ENCODE data around the gene HELT. TPM values are rescaled to one million over a fixed set of nuclear protein-coding genes. Genes with fewer than 3 reads are reported as not detected.

HELT gene
- polyA plus RNA-seq, 3 donors, result not detected

DNA sequence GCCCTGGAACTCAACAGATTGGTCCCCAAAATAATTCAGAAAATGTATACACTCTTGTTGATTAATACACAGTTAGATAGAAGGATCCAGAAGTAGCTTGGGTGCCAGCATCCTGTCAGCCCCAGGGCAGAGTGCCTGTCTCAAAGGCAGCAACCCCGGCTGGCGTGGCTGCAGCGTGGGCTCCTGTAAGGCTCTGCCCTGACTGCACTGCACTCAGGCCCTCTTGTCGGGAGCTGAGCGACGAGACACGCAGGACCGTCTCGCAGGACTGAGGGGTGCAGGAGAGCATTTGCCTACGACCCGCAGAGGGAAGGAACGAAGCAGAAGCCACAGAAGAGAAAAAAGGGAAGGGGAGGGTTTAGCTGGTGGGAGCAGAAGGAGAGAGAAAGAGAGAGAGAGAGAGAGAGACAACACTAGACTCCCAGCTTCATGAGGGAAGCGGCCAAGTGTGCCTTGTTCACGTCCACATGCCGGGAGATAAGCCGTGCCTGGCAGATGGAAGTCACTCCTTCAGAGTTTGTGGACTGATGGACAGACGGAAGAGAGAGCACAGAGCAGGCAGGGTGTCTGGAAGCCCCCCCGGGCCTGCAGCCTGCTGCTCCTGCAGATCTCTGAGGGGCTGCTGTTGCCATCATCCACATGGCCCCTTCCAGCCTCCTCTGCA lies 38.7 kb upstream of the HELT start:
- WGBS (ENCODE audit: insufficient coverage), result 67% methylated on average over 18 of the region's 18 CpGs
- Histone ChIP-seq H4K20me1 (ENCODE audit: insufficient read depth, low read length) (no peaks in the 10 kb centered on the region), H3K79me2 (ENCODE audit: insufficient read depth, low read length) (no peaks in the 10 kb centered on the region), H3K4me3 (replicated peaks in 1 of 3; ENCODE audit: low read depth in 2 of 3, low read length in 3 of 3) (no peak overlapping the region), H3K27ac (ENCODE audit: low read depth in 1 of 2, low read length in 2 of 2) (no peak overlapping the region), H3K27me3 (ENCODE audit: control insufficient read depth in 2 of 2, insufficient read depth in 2 of 2, low read length in 2 of 2) (no peaks in the 10 kb centered on the region), H3K4me1 (ENCODE audit: control insufficient read depth in 1 of 2, insufficient read depth in 2 of 2, low read length in 2 of 2) (peaks cover 13 to 19% of the 10 kb centered on the region in 2 donors), H3K4me2 (replicated peaks; ENCODE audit: extremely low read depth, low read length, poor library complexity, severe bottlenecking) (no peak overlapping the region), H3K9ac (ENCODE audit: insufficient read depth, low read length, poor library complexity, severe bottlenecking) (no peak overlapping the region), H3K36me3 (replicated peaks in 1 of 2; ENCODE audit: control insufficient read depth in 1 of 2, insufficient read depth in 2 of 2, low read length in 2 of 2) (no peaks in the 10 kb centered on the region), H3K9me3 (replicated peaks in 1 of 2; ENCODE audit: control insufficient read depth in 1 of 2, insufficient read depth in 1 of 2, low read length in 2 of 2) (no peaks in the 10 kb centered on the region), H2AFZ (ENCODE audit: insufficient read depth, low read depth, low read length, poor library complexity, severe bottlenecking) (peak overlapping the region; percentile 22)
- Mint-ChIP-seq H3K4me1 (peaks cover 17% of the 10 kb centered on the region), H3K4me3 (peak overlapping the region in 1 of 2 donors; percentile 65), H3K27ac (peak overlapping the region in 3 of 7 donors; percentile 40 to 52 (median 43)), H3K9me3 (peaks cover 0 to 3% (median 0%) of the 10 kb centered on the region in 7 donors), H3K36me3 (no peaks in the 10 kb centered on the region), H3K27me3 (ENCODE audit: low read depth in 3 of 3) (peaks cover 3 to 13% (median 9%) of the 10 kb centered on the region in 3 donors)
- intact Hi-C loops (cut with micrococcal nuclease), result no loop called here
- TF ChIP-seq, protein P1, sequence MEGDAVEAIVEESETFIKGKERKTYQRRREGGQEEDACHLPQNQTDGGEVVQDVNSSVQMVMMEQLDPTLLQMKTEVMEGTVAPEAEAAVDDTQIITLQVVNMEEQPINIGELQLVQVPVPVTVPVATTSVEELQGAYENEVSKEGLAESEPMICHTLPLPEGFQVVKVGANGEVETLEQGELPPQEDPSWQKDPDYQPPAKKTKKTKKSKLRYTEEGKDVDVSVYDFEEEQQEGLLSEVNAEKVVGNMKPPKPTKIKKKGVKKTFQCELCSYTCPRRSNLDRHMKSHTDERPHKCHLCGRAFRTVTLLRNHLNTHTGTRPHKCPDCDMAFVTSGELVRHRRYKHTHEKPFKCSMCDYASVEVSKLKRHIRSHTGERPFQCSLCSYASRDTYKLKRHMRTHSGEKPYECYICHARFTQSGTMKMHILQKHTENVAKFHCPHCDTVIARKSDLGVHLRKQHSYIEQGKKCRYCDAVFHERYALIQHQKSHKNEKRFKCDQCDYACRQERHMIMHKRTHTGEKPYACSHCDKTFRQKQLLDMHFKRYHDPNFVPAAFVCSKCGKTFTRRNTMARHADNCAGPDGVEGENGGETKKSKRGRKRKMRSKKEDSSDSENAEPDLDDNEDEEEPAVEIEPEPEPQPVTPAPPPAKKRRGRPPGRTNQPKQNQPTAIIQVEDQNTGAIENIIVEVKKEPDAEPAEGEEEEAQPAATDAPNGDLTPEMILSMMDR (IDR thresholded peaks at IDR 0.05), result no peak
- DNase-seq, result no peak

DNA sequence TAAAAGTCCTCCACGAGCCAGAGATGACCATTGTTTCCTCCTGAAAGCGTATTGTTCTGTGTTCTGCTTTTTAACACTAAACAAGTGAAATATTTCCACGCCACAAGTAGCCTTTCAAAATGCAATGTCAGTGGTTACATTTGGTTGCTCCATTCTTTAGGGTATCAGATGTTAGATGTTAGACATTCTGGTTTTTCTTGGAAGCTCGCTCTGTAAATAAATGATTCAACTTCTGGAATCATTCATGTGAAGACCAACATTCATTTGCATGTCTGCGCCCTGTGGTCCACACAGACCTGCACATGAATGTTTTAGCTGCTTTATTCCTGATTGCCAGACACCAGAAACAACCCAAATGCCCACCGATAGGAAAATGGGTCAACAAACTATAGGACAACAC lies 38.0 kb upstream of the HELT start:
- H3K79me2 ChIP-seq (ENCODE audit: insufficient read depth, low read length), result no peaks in the 10 kb centered on the region

More for the DNA sequence above, 38.0 kb upstream of the HELT start:
- H3K4me3 ChIP-seq (replicated peaks in 1 of 3; ENCODE audit: low read depth in 2 of 3, low read length in 3 of 3), result no peak overlapping the region
- TF ChIP-seq, protein P1 (IDR thresholded peaks at IDR 0.05), result no peak
- intact Hi-C loops (cut with micrococcal nuclease), result no loop called here
- H3K27me3 ChIP-seq (ENCODE audit: control insufficient read depth in 2 of 2, insufficient read depth in 2 of 2, low read length in 2 of 2), result no peaks in the 10 kb centered on the region
- Mint-ChIP-seq H3K36me3 (no peaks in the 10 kb centered on the region), H3K9me3 (peaks cover 0 to 3% (median 0%) of the 10 kb centered on the region in 7 donors), H3K4me1 (peaks cover 17% of the 10 kb centered on the region), H3K27me3 (ENCODE audit: low read depth in 3 of 3) (peaks cover 3 to 13% (median 9%) of the 10 kb centered on the region in 3 donors), H3K4me3 (peak overlapping the region in 1 of 2 donors; percentile 65), H3K27ac (peak overlapping the region in 1 of 7 donors; percentile 40)
- no peak overlapping the region for H3K4me2 ChIP-seq (replicated peaks; ENCODE audit: extremely low read depth, low read length, poor library complexity, severe bottlenecking)
- H3K4me1 ChIP-seq (ENCODE audit: control insufficient read depth in 1 of 2, insufficient read depth in 2 of 2, low read length in 2 of 2), result peaks cover 13 to 19% of the 10 kb centered on the region in 2 donors
- no peaks in the 10 kb centered on the region for H3K36me3 ChIP-seq (replicated peaks in 1 of 2; ENCODE audit: control insufficient read depth in 1 of 2, insufficient read depth in 2 of 2, low read length in 2 of 2)
- no peaks in the 10 kb centered on the region for H4K20me1 ChIP-seq (ENCODE audit: insufficient read depth, low read length)
- peak overlapping the region; percentile 22 for H2AFZ ChIP-seq (ENCODE audit: insufficient read depth, low read depth, low read length, poor library complexity, severe bottlenecking)
- no peaks in the 10 kb centered on the region for H3K9me3 ChIP-seq (replicated peaks in 1 of 2; ENCODE audit: control insufficient read depth in 1 of 2, insufficient read depth in 1 of 2, low read length in 2 of 2)
- no peak overlapping the region for H3K27ac ChIP-seq (ENCODE audit: low read depth in 1 of 2, low read length in 2 of 2)
- DNase-seq, result no peak
- 100% methylated on average over 2 of the region's 6 CpGs for WGBS (ENCODE audit: insufficient coverage)
- H3K9ac ChIP-seq (ENCODE audit: insufficient read depth, low read length, poor library complexity, severe bottlenecking), result no peak overlapping the region

All from CD14-positive monocyte (primary cell).